HG02938 (cell line): ENCODE results near the gene CDCP1.

ENCODE experiments used
- ATAC-seq: cut with Tn5 transposase; IDR thresholded peaks from one replicate; pipeline ENCODE4 v1.9.1; 2021; ENCODE audit warnings: mild to moderate bottlenecking, moderate library complexity; ENCODE audit not compliant: unreplicated experiment

Gene CDCP1

DNA sequence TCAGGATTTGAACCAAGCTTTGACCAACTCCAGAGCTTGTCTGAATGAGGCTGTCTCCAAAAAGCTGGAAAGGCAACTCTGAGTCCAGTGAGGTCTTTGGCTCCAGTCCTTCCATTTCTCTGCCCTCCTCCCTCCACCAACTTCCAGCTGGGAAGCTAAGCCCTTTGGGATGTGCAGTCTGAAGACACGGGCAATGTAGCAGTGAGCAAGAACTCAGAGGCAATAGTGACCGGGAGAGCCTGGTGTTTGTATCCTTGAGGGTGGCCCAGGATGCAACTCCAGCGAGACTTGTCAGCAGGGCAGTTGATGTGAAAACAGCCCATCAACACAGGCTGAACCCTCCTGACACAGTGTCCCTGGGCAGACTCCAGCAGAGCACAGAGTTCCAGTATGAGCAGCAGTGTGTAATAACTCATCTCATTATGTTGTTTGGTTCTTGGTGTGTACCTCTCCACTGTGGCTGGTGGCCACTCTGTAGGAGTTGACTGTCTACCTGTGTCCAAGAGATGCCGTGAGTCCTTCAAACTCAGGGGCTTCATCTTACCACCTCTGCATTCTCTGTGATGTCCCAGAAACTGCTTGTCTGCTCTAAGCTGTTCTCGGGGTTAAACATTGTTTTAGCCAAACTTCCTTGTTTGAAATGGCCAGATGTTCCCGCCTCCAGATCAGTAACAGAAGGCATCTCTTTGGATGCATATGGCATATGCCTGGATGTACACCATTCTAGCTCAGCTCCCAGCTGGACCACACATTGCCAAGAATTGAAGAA, 6.6 kb downstream of the CDCP1 start:
- no peak for ATAC-seq

DNA sequence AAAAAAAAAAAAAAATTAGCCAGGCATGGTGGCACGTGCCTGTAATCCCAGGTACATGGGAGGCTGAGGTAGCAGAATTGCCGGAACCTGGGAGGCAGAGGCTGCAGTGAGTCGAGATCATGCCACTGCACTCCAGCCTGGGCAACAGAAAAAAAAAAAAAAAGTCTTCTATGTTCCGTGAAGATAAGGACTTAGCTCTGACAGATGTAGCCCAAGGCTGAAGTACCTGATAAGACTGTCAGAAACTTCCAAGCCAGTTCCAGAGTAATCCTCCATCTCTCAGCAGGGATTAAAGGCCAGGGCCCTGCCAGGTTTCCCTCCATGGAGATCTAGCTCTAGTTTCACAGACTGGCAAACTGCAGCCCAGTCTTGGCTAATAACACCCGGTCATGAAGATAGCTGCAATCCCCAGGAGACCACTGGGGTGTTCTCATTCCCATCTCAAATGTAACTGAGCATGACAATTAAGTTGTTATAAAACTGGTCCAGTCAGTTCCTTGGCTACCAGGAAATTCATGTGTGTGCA, 8.5 kb downstream of the CDCP1 start:
- no peak for ATAC-seq

GRCh38 chr3:45135959-45136358, 10.2 kb downstream of the CDCP1 start:
- no peak for ATAC-seq

- ATAC-seq = no peak
Observed at GRCh38 chr3:45134758-45135521, 11.2 kb downstream of the CDCP1 start.

DNA sequence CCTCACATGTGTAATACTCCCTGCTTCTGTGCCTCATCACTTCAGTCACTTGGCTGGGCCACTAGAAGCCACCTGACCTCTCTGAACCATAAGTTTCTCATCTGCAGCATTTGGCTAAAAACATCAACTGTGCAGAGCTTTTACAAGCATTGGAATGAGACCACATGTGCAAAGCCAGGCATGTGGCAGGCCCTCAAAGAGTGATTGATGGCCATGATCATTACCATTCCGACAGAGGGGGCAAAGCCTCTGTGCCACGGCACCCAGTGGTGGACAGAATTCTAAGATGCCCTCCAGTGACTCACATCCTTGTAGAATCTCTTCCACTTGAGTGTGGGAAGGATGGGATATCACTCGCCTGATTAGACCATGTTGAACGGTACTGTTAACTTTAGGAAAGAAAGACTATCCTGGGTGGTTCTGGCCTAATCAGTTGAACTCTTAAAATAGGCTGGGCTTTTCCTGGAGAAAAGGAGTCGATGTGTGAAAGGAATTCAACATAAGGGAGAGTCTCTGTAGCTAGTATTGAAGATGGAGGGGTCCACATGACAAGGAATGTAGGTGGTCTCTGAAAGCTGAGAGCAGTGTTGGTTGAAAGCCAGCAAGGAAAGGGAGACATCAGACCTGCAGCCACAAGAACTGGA, 13.5 kb downstream of the CDCP1 start:
- ATAC-seq = no peak

GRCh38 chr3:45131201-45131600, 15.0 kb downstream of the CDCP1 start:
- ATAC-seq = no peak

DNA sequence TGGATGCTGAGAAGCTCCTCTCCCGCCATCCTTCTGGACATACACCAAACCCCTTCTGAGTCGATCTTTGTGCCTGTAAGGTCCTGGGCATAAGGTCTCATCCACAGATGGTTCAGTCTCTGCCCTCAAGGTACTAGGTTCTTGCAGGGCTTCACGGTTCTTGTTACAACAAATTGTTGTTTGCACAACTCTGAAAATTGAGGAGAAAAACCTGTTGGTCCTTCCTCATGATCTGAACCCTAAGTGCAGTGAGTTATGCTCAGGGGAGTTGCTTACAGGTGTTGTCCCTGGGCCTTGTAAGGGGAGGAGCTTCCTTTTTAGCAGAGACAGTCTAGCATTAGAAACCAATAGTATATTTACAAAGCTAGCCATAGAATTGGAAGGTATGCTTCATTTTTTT, 15.7 kb downstream of the CDCP1 start:
- no peak for ATAC-seq

GRCh38 chr3:45128950-45129349, 17.2 kb downstream of the CDCP1 start:
- ATAC-seq = no peak

- ATAC-seq = no peak
Observed at GRCh38 chr3:45127130-45127822, 18.9 kb downstream of the CDCP1 start.

DNA sequence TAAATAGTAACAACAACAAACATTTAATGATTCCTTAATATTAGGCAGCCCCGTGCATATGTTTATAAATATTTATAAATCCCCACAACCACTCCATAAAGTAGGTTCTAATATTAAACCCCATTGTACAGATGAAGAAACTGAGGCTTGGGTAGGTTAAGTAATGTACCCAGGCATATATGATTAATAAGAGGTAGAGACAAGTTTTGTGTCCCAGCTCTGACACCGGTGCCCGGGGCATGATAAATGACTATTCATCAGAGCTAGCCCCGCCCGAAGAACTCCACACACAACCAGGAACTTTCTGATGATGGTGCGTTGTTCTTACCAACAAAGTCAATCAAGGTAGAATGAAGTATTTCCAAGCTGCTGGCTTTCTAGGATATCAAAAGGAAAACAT, 19.4 kb downstream of the CDCP1 start:
- no peak for ATAC-seq

DNA sequence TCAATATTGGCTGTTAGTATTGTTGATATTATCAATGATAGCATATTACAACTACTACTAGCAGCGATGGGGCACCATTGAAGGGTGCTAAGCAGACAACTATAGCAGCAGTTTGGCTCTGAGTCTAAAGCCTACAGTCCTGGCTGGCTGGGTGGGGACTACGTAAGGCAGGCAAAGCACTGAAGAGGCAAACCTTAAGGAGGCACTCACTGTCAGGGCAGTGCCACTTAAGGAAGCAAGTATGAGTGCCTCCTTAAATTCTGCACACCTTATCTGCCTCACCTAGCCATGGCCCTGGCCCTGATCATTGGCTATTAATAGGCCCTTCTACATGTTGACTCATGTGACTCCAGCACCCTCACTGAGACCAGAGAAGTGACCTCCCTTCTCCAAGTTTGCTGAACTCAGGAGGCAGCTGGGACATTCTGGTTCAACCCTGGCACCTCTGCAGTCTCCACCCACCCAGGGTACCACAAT, 20.6 kb downstream of the CDCP1 start:
- ATAC-seq = no peak

- no peak for ATAC-seq
Observed at GRCh38 chr3:45124956-45125355, 21.2 kb downstream of the CDCP1 start.

DNA sequence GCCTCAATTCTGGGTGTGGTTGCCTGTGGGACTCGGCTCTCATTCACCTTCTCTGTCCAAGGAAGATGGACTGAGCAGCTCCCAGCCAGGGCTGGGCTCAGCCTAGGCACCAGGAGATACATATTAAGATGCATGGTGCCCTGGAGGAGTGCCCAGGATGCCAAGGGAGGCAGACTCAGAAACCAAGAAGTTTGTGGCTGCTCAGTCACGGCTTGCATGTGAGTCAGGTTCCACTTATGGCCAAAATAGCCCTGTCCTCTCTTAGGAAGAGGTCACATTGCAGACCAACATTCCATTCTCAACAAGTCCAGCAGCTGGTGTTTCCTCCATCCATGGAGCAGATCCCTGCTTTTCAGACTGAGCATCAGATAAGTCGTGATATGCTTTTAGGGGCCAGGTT, 21.8 kb downstream of the CDCP1 start:
- no peak for ATAC-seq

GRCh38 chr3:45123581-45124269, 22.5 kb downstream of the CDCP1 start:
- ATAC-seq = no peak

GRCh38 chr3:45123030-45123429, 23.1 kb downstream of the CDCP1 start:
- ATAC-seq = peak; percentile 89

GRCh38 chr3:45120359-45121158, 25.6 kb downstream of the CDCP1 start:
- ATAC-seq = no peak

DNA sequence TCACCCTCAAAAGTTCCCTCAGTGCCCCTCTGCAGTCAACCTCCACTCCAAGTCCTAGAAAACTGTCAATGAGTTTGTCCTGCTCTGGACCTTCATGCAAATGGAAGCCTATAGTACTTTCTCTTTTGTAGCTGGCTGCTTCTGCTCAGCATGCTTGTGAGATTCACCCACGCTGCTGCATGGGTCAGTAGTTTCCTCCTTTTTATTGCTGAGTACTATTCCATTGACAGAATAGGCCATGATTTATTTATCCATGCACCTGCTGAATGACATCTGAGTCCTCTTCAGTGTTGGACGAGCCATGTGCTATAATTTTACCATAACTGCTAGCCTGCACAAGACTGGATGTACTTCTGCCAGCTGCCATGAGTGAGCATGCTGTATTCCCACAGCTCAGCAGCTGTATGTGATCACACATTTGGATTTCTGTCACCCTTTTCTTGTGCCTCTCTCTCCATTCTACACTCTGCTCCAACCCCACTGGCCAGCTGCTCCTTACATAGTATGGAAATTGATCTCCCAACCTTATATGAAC, 26.3 kb downstream of the CDCP1 start:
- no peak for ATAC-seq

- no peak for ATAC-seq
Observed at GRCh38 chr3:45119376-45119775, 26.8 kb downstream of the CDCP1 start.

- ATAC-seq = no peak
Observed at GRCh38 chr3:45118615-45119071, 27.5 kb downstream of the CDCP1 start.
